Measurements from ENCODE around the gene ZC3HAV1.
A peak's percentile ranks its signal among the peaks of the same experiment; 100 is the strongest.
"Not testable (repeated sequence)": the region's sequence is repeated elsewhere in the genome, so short reads cannot be mapped to it uniquely, and the experiment has no call there.

The ZC3HAV1 gene

GRCh38 chr7:139109188-139109982, at the start of gene ZC3HAV1:
ZC3HAV1 (minus strand) TSS chr7:139109720; CDS start chr7:139109331, 389 bp downstream.
- H3K27ac Mint-ChIP-seq: peak within 1 kb of the TSS; percentile 96
- H3K9me3 Mint-ChIP-seq: peaks cover 3% of the 10 kb centered on the region
- H3K36me3 Mint-ChIP-seq: peaks cover 40% of the 10 kb centered on the region
- CTCF ChIA-PET: interaction anchor here (1.2 to 1.3 kb wide), 2 partner anchors 10 to 24 kb away, joined by 3 to 4 read pairs; a partner anchor contains a TSS
- H3K4me3 Mint-ChIP-seq: peak within 1 kb of the TSS; percentile 91
- DNase-seq: peak; percentile 94
- H3K4me1 Mint-ChIP-seq: peaks cover 35% of the 10 kb centered on the region
- peaks cover 5% of the 10 kb centered on the region for H3K27me3 Mint-ChIP-seq

DNA sequence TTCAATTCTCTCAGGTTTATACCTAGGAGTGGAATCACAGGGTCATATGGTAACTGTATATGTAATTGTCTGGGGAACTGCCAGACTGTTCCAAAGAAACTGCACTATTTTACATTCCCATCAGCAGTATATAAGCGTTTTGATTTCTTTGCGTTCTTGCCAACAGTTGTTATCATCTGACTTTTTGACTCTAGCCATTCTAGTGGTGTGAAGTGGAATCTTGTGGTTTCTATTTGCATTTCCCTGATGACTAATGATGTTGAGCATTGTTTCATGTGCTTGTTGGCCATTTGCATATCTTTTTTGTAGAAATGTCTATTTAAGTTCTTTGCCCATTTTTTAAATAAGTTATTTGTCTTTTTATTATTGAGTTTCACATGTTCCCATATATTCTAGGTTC, 44.3 kb upstream of the ZC3HAV1 start:
- peaks cover 5% of the 10 kb centered on the region for H3K4me1 Mint-ChIP-seq
- DNase-seq: no peak
- no peak overlapping the region for H3K4me3 Mint-ChIP-seq
- no peaks in the 10 kb centered on the region for H3K27me3 Mint-ChIP-seq
- H3K9me3 Mint-ChIP-seq: no peaks in the 10 kb centered on the region
- H3K27ac Mint-ChIP-seq: no peak overlapping the region
- no peaks in the 10 kb centered on the region for H3K36me3 Mint-ChIP-seq
- CTCF ChIA-PET: no interaction called here

DNA sequence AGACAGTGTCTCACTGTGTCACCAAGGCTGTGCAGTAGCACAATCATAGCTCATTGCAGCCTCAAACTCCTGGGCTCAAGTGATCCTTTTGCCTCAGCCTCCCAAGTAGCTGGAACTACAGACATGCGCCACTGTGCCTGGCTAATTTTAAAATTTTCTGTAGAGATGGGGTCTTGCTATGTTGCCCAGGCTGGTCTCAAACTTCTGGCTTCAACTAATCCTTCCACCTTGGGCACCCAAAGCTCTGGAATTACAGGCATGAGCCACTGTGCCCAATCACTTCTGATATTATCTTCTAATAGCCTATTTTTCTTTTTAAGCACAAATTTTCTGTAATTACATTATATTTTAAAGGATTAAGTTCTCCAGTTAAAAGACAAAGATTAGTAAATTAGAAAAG, 42.6 kb upstream of the ZC3HAV1 start:
- H3K4me1 Mint-ChIP-seq: peaks cover 5% of the 10 kb centered on the region
- H3K36me3 Mint-ChIP-seq: no peaks in the 10 kb centered on the region
- no peak overlapping the region for H3K4me3 Mint-ChIP-seq
- CTCF ChIA-PET: no interaction called here
- H3K27me3 Mint-ChIP-seq: no peaks in the 10 kb centered on the region
- H3K27ac Mint-ChIP-seq: no peak overlapping the region
- no peaks in the 10 kb centered on the region for H3K9me3 Mint-ChIP-seq
- no peak for DNase-seq

DNA sequence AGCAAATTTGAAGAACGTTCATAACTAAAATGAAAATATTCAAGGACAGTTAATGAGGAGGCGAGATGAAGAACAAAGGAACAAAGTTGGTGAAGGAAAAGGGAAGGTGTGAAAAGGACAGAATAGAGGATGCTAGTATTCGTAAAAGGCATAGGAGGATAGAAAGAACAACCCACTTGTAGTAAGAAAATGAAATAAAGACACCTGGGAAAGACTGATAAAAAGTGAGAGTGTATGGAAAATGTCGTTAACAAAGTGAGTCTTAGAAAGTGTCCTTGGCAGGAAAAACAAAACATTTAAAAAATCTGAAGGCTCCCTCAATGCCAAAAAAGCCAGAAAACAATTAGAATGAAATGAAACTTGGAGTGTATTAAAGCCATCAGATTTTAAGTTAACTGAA, 29.6 kb upstream of the ZC3HAV1 start:
- no peaks in the 10 kb centered on the region for H3K4me1 Mint-ChIP-seq
- no peak overlapping the region for H3K4me3 Mint-ChIP-seq
- no peaks in the 10 kb centered on the region for H3K36me3 Mint-ChIP-seq
- CTCF ChIA-PET: no interaction called here
- H3K27ac Mint-ChIP-seq: no peak overlapping the region
- no peaks in the 10 kb centered on the region for H3K9me3 Mint-ChIP-seq
- no peak for DNase-seq
- H3K27me3 Mint-ChIP-seq: no peaks in the 10 kb centered on the region

- peaks cover 26% of the 10 kb centered on the region for H3K4me1 Mint-ChIP-seq
- no peaks in the 10 kb centered on the region for H3K9me3 Mint-ChIP-seq
- peak overlapping the region; percentile 67 for H3K27ac Mint-ChIP-seq
- peaks cover 9% of the 10 kb centered on the region for H3K27me3 Mint-ChIP-seq
- DNase-seq: peak; percentile 91
- no peaks in the 10 kb centered on the region for H3K36me3 Mint-ChIP-seq
- CTCF ChIA-PET: interaction anchor here (0.6 to 1.3 kb wide), 7 partner anchors 23 to 247 kb away, joined by 3 to 4 read pairs (median 3); no protein-coding TSS in a partner anchor
- H3K4me3 Mint-ChIP-seq: peak overlapping the region; percentile 88
Observed at GRCh38 chr7:139133335-139134139, 24.0 kb upstream of the ZC3HAV1 start.

DNA sequence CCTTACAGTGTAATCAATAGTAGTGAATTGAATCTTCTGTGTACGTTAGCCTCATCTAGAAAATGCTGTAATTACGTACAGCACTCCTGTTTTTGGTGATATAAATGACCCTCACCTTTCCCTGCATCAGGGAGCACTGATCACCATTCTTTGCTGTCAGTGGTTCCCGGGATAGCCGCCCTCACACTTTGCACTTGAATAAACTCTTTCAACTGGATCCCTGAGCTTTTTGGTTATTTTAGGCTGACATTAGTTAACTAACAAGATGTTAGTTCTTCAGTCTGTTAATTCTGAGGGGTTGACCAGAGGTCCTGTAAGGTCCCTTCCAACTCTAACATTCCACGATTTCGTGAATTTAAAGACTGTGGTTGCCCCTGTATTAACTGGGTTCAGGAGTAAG, 23.4 kb upstream of the ZC3HAV1 start:
- no peak overlapping the region for H3K27ac Mint-ChIP-seq
- CTCF ChIA-PET: interaction anchor here (0.7 to 1.3 kb wide), 4 partner anchors 23 to 65 kb away, joined by 3 to 4 read pairs (median 3); no protein-coding TSS in a partner anchor
- peaks cover 14% of the 10 kb centered on the region for H3K27me3 Mint-ChIP-seq
- peaks cover 26% of the 10 kb centered on the region for H3K4me1 Mint-ChIP-seq
- H3K9me3 Mint-ChIP-seq: no peaks in the 10 kb centered on the region
- no peaks in the 10 kb centered on the region for H3K36me3 Mint-ChIP-seq
- no peak for DNase-seq
- peak overlapping the region; percentile 88 for H3K4me3 Mint-ChIP-seq

GRCh38 chr7:139131601-139132041, 22.1 kb upstream of the ZC3HAV1 start:
- CTCF ChIA-PET: no interaction called here

GRCh38 chr7:139129814-139130213, 20.3 kb upstream of the ZC3HAV1 start:
- DNase-seq, CTCF ChIA-PET, H3K27ac Mint-ChIP-seq, H3K9me3 Mint-ChIP-seq, H3K36me3 Mint-ChIP-seq, H3K4me3 Mint-ChIP-seq: not testable (repeated sequence)
- Mint-ChIP-seq H3K27me3 (peaks cover 17% of the 10 kb centered on the region), H3K4me1 (peaks cover 42% of the 10 kb centered on the region)

More at GRCh38 chr7:139131601-139132041, 22.1 kb upstream of the ZC3HAV1 start:
- Mint-ChIP-seq H3K27ac (no peak overlapping the region), H3K4me3 (no peak overlapping the region), H3K27me3 (peaks cover 17% of the 10 kb centered on the region), H3K4me1 (peaks cover 35% of the 10 kb centered on the region), H3K9me3 (no peaks in the 10 kb centered on the region), H3K36me3 (no peaks in the 10 kb centered on the region)
- DNase-seq: no peak

GRCh38 chr7:139127648-139128047, 18.1 kb upstream of the ZC3HAV1 start:
- CTCF ChIA-PET: interaction anchor here (1.0 to 2.1 kb wide), 6 partner anchors 32 to 246 kb away, joined by 3 to 15 read pairs (median 4); partner anchors contain the start of gene ZC3HAV1L
- no peaks in the 10 kb centered on the region for H3K36me3 Mint-ChIP-seq
- no peak overlapping the region for H3K4me3 Mint-ChIP-seq
- peaks cover 12% of the 10 kb centered on the region for H3K27me3 Mint-ChIP-seq
- H3K4me1 Mint-ChIP-seq: peaks cover 40% of the 10 kb centered on the region
- no peaks in the 10 kb centered on the region for H3K9me3 Mint-ChIP-seq
- no peak for DNase-seq
- H3K27ac Mint-ChIP-seq: peak overlapping the region; percentile 33

DNA sequence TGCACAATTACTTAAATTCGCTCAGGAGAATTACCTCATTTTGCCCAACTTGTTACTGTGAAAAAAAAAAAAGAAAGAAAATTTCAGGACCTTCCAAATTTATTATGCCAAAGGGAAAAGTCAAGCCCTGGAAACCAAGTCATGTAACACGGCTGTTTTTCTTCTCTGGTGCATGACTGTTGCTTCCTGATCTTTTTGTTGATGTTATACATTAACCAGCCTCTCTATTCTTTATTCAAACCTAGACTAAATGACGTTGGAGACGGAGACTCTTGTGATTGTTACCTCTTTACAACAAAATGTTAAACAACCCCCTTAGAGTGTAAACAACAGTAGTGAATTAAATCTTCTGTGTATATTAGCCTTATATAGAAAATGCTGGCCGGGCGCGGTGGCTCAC, 16.1 kb upstream of the ZC3HAV1 start:
- CTCF ChIA-PET: no interaction called here
- Mint-ChIP-seq H3K4me3 (no peak overlapping the region), H3K27ac (no peak overlapping the region), H3K4me1 (peaks cover 29% of the 10 kb centered on the region), H3K27me3 (peaks cover 12% of the 10 kb centered on the region), H3K9me3 (no peaks in the 10 kb centered on the region), H3K36me3 (no peaks in the 10 kb centered on the region)
- no peak for DNase-seq

GRCh38 chr7:139124995-139125394, 15.5 kb upstream of the ZC3HAV1 start:
- DNase-seq, H3K36me3 Mint-ChIP-seq, H3K27ac Mint-ChIP-seq, H3K4me3 Mint-ChIP-seq, CTCF ChIA-PET, H3K9me3 Mint-ChIP-seq: not testable (repeated sequence)
- Mint-ChIP-seq H3K4me1 (peaks cover 29% of the 10 kb centered on the region), H3K27me3 (peaks cover 12% of the 10 kb centered on the region)

DNA sequence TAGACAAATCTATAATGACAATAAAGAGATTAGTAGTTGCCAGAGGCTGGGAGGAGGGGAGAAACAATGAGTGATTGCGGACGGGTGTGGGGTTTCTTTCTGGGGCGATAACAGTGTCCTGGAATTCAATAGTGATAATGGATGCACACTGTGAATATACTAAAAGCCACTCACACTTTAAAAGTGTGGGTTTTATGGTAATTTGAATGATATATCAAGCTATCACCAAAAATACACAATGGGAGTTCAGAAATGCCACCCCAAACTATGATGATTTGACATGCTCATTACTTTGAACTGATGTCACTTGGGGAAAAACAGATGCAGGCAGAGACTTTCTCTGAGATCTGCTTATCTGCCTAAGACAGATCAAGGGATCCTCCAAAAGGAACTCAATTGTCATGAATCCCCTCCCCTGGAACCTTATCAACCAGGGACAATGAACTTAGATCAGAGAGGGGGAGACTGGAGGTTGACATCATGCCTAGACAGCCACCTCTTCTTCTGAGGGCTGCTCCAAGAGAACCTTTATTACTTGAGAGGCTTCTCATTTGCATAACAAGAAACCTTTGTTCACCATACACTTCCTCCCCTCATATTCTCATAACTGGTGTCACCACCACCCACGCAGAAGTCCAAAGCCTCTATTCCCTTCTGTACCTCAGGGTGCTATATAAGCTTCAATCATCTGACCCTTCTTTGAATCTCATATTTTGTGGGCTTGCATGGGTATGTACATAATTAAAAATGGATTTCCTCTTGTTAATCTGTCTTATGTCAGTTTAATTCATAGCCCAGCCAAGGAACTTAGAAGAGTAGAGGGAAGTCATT, 14.8 kb upstream of the ZC3HAV1 start:
- no peak overlapping the region for H3K27ac Mint-ChIP-seq

GRCh38 chr7:139119486-139119849, 9.9 kb upstream of the ZC3HAV1 start:
- H3K4me3 Mint-ChIP-seq: no peak overlapping the region
- H3K4me1 Mint-ChIP-seq: peaks cover 48% of the 10 kb centered on the region
- CTCF ChIA-PET: interaction anchor here (1.5 kb wide), 1 partner anchor 9 kb away, joined by 3 read pairs; no protein-coding TSS in a partner anchor
- H3K27ac Mint-ChIP-seq: peak overlapping the region; percentile 84
- no peaks in the 10 kb centered on the region for H3K36me3 Mint-ChIP-seq
- H3K9me3 Mint-ChIP-seq: no peaks in the 10 kb centered on the region
- H3K27me3 Mint-ChIP-seq: no peaks in the 10 kb centered on the region
- no peak for DNase-seq

More for the DNA sequence above, 14.8 kb upstream of the ZC3HAV1 start:
- Mint-ChIP-seq H3K9me3 (no peaks in the 10 kb centered on the region), H3K4me1 (peaks cover 34% of the 10 kb centered on the region), H3K4me3 (no peak overlapping the region), H3K36me3 (no peaks in the 10 kb centered on the region), H3K27me3 (peaks cover 12% of the 10 kb centered on the region)
- CTCF ChIA-PET: interaction anchor here (1.5 kb wide), 1 partner anchor 50 kb away, joined by 4 read pairs; no protein-coding TSS in a partner anchor
- no peak for DNase-seq
